ENCODE results near the gene DENND2D.

The DENND2D gene

GRCh38 chr1:111228748-111229126 is 28.3 kb upstream of the DENND2D start:
- no peak for TF ChIP-seq CTCF (IDR thresholded peaks at IDR 0.05; ENCODE audit: low read depth, low read length, missing control alignments)
- no peak for DNase-seq
- Histone ChIP-seq H3K27me3 (replicated peaks) (no peaks in the 10 kb centered on the region), H3K27ac (peak overlapping the region; percentile 60), H3K4me3 (ENCODE audit: low read depth, low read length) (no peak overlapping the region), H3K36me3 (replicated peaks) (no peaks in the 10 kb centered on the region)
- in situ Hi-C loops (cut with HindIII; ENCODE audit: low pct_ligation_motif_present, low sequenced_read_pairs), result no loop called here

- peak; percentile 84 for DNase-seq
Observed at GRCh38 chr1:111227851-111228747, 27.7 kb upstream of the DENND2D start.

DNA sequence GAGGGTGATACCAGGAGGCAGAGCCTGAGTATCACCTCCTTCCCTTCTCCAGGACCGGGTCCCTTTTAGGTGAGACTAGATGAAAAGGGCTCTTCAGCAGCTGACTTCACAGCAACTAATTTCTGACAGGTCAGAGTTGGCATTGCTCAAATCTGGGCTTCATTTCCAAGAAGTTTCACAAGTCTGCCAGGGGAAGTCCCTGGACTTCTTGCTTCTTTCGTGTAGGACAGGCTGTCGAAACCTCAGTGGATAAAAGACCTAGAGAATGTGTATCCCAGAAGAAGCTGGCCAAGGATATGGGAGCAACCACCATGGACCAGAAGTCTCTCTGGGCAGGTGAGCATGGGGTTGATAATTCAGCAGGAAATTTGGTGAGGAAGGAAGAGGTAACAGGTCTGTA is 27.0 kb upstream of the DENND2D start, which contains the start of gene CHI3L2:
TSS of gene CHI3L2 (plus strand) at position 280 of the 400 bp plus-strand sequence. CDS start at position 297, 17 bp downstream.
- no peaks in the 10 kb centered on the region for H3K27me3 ChIP-seq (replicated peaks)
- peak within 1 kb of the TSS; percentile 60 for H3K27ac ChIP-seq
- in situ Hi-C loops (cut with HindIII; ENCODE audit: low pct_ligation_motif_present, low sequenced_read_pairs), result no loop called here
- TF ChIP-seq CTCF (IDR thresholded peaks at IDR 0.05; ENCODE audit: low read depth, low read length, missing control alignments), result no peak
- DNase-seq, result no peak
- no peaks in the 10 kb centered on the region for H3K36me3 ChIP-seq (replicated peaks)
- no peak within 1 kb of the TSS for H3K4me3 ChIP-seq (ENCODE audit: low read depth, low read length)

More at GRCh38 chr1:111227851-111228747, 27.7 kb upstream of the DENND2D start:
- Histone ChIP-seq H3K27ac (peak overlapping the region; percentile 60), H3K27me3 (replicated peaks) (no peaks in the 10 kb centered on the region), H3K36me3 (replicated peaks) (no peaks in the 10 kb centered on the region), H3K4me3 (ENCODE audit: low read depth, low read length) (no peak overlapping the region)
- no peak for TF ChIP-seq CTCF (IDR thresholded peaks at IDR 0.05; ENCODE audit: low read depth, low read length, missing control alignments)
- in situ Hi-C loops (cut with HindIII; ENCODE audit: low pct_ligation_motif_present, low sequenced_read_pairs), result no loop called here

DNA sequence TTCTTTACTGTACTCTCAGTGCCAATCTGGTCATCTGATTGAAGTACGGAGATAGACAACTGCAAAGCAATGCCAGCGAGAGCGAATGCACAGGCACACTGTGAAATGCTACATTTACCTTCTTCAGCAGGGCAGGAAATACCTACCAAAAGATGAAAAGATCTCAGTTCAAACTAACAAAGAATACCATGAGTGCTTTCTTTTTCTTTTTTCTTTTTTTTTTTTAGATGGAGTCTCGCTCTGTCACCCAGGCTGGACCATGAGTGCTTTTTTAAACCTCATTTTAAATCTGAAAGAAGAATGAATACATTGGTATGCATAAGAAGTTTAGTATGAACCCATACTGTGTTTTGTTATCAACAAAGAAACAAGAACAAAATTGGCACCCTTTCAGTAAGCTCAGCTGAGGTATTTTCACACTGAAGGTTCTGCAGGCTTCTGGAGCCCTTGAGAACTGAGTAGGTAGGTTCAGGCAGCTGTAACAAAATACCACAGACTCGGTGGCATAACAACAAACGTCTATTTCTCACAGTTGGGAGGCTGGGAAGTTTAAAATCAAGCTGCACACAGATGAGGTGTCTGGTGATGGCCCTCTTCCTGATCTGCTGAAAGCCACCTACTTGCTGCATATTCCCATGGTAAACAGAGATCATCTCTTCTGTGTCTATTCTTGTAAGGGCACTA is 25.4 kb upstream of the DENND2D start:
- no peak for TF ChIP-seq CTCF (IDR thresholded peaks at IDR 0.05; ENCODE audit: low read depth, low read length, missing control alignments)
- in situ Hi-C loops (cut with HindIII; ENCODE audit: low pct_ligation_motif_present, low sequenced_read_pairs), result no loop called here
- Histone ChIP-seq H3K27me3 (replicated peaks) (no peaks in the 10 kb centered on the region), H3K27ac (no peak overlapping the region), H3K4me3 (ENCODE audit: low read depth, low read length) (no peak overlapping the region), H3K36me3 (replicated peaks) (no peaks in the 10 kb centered on the region)
- DNase-seq, result no peak

GRCh38 chr1:111225091-111225490 is 24.6 kb upstream of the DENND2D start:
- in situ Hi-C loops (cut with HindIII; ENCODE audit: low pct_ligation_motif_present, low sequenced_read_pairs), result no loop called here
- TF ChIP-seq CTCF (IDR thresholded peaks at IDR 0.05; ENCODE audit: low read depth, low read length, missing control alignments), result no peak
- H3K27ac ChIP-seq, result no peak overlapping the region
- no peak for DNase-seq
- no peak overlapping the region for H3K4me3 ChIP-seq (ENCODE audit: low read depth, low read length)
- no peaks in the 10 kb centered on the region for H3K36me3 ChIP-seq (replicated peaks)
- no peaks in the 10 kb centered on the region for H3K27me3 ChIP-seq (replicated peaks)

Measured in brain microvascular endothelial cell (primary cell).